ENCODE results near the gene SPHK2.
A peak's percentile ranks its signal among the peaks of the same experiment; 100 is the strongest.

SPHK2 gene

DNA sequence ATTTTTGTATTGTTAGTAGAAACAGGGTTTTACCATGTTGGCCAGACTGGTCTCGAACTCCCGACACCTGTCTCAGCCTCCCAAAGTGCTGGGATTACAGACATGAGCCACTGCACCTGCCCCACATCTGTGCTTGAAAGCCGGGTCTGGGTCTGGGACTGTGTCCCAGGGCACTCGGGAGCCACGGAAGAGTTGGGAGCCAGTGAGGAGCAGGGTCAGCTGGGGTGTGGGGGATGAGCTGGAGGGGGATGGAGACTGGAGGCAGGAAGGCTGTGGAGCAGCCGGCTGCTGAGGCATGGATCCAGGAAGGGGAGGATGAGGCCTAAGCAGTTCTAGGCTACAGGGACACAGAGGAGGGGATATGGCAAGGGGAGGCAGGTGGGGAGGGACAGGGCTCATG is 23.5 kb upstream of the SPHK2 start:
- Histone ChIP-seq H3K9me3 (ENCODE audit: insufficient read depth, low read length) (no peaks in the 10 kb centered on the region), H3K36me3 (replicated peaks; ENCODE audit: low read depth, low read length) (no peaks in the 10 kb centered on the region), H3K4me1 (ENCODE audit: low read length) (peaks cover 7% of the 10 kb centered on the region), H3K79me2 (ENCODE audit: low read length) (no peaks in the 10 kb centered on the region), H3K4me3 (ENCODE audit: low read length) (no peak overlapping the region), H2AFZ (ENCODE audit: low read depth, low read length) (no peak overlapping the region), H3K27me3 (ENCODE audit: low read depth, low read length) (no peaks in the 10 kb centered on the region), H3K9ac (ENCODE audit: low read length) (no peak overlapping the region), H4K20me1 (ENCODE audit: insufficient read depth, low read length) (no peaks in the 10 kb centered on the region), H3K27ac (ENCODE audit: low read length) (no peak overlapping the region), H3K4me2 (ENCODE audit: low read length) (no peak overlapping the region)
- no peak for TF ChIP-seq EZH2phosphoT487 (IDR thresholded peaks at IDR 0.05; ENCODE audit: low read depth)
- TF ChIP-seq, protein P1, sequence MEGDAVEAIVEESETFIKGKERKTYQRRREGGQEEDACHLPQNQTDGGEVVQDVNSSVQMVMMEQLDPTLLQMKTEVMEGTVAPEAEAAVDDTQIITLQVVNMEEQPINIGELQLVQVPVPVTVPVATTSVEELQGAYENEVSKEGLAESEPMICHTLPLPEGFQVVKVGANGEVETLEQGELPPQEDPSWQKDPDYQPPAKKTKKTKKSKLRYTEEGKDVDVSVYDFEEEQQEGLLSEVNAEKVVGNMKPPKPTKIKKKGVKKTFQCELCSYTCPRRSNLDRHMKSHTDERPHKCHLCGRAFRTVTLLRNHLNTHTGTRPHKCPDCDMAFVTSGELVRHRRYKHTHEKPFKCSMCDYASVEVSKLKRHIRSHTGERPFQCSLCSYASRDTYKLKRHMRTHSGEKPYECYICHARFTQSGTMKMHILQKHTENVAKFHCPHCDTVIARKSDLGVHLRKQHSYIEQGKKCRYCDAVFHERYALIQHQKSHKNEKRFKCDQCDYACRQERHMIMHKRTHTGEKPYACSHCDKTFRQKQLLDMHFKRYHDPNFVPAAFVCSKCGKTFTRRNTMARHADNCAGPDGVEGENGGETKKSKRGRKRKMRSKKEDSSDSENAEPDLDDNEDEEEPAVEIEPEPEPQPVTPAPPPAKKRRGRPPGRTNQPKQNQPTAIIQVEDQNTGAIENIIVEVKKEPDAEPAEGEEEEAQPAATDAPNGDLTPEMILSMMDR (IDR thresholded peaks at IDR 0.05; ENCODE audit: low read depth, low read length), result no peak

DNA sequence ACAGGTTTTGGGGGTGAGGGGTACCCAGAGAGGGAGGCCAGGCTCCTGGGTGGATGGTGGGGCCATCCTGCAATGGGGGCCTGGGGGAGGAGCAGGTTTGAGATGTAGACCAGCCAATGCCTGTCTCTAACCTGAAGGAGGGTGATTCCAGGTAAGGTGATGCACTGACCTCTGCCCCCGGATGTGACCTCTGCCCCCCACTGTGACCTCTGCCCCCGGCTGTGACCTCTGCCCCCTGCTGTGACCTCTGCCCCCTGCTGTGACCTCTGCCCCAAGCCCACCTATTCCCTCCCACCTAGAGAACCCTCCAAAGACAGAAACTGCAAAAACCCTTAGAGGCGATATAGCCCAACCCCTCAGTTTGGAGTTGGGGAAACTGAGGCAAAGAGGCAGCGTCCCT is 23.1 kb upstream of the SPHK2 start:
- no peaks in the 10 kb centered on the region for H3K36me3 ChIP-seq (replicated peaks; ENCODE audit: low read depth, low read length)
- no peaks in the 10 kb centered on the region for H3K27me3 ChIP-seq (ENCODE audit: low read depth, low read length)
- TF ChIP-seq, protein P1 (IDR thresholded peaks at IDR 0.05; ENCODE audit: low read depth, low read length), result no peak
- TF ChIP-seq EZH2phosphoT487 (IDR thresholded peaks at IDR 0.05; ENCODE audit: low read depth), result no peak
- H4K20me1 ChIP-seq (ENCODE audit: insufficient read depth, low read length), result no peaks in the 10 kb centered on the region
- H3K4me2 ChIP-seq (ENCODE audit: low read length), result no peak overlapping the region; the same call in 1 of the 2 replicates
- H3K27ac ChIP-seq (ENCODE audit: low read length), result no peak overlapping the region
- H3K9ac ChIP-seq (ENCODE audit: low read length), result no peak overlapping the region
- H3K79me2 ChIP-seq (ENCODE audit: low read length), result no peaks in the 10 kb centered on the region
- peaks cover 7% of the 10 kb centered on the region for H3K4me1 ChIP-seq (ENCODE audit: low read length)
- H2AFZ ChIP-seq (ENCODE audit: low read depth, low read length), result no peak overlapping the region
- H3K4me3 ChIP-seq (ENCODE audit: low read length), result no peak overlapping the region
- no peaks in the 10 kb centered on the region for H3K9me3 ChIP-seq (ENCODE audit: insufficient read depth, low read length)

DNA sequence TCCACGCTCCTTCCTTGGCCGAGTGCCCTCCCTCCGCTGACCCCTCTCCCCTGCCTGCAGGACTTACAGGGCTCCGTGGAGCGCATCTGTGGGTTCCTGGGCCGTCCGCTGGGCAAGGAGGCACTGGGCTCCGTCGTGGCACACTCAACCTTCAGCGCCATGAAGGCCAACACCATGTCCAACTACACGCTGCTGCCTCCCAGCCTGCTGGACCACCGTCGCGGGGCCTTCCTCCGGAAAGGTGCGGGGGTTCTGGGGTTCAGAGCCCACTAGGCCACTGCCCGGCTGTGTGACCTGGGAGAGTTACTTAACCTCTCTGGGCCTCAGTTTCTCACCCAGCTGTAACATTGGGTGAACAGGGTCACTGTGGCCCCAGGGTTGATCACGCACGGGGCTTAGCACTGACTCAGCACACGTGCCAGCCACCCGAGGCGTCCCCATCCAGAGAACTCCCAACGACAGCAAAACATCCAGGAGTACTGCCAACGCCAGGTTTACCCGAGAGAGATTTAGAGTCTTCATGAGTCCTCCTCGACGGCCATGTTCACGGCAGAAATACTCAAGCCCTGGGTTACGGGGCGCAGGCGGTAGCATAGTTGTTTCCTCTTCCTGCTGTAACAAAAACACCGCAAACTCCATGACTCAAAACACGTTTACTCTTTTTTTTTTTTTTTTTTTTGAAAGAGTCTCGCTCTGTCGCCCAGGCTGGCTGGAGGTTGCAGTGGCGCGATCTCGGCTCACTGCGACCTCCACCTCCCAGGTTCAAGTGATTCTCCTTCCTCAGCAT is 22.4 kb upstream of the SPHK2 start:
- no peak overlapping the region for H3K27ac ChIP-seq (ENCODE audit: low read length)
- peak overlapping the region; percentile 72 for H3K4me2 ChIP-seq (ENCODE audit: low read length)
- H4K20me1 ChIP-seq (ENCODE audit: insufficient read depth, low read length), result no peaks in the 10 kb centered on the region
- no peaks in the 10 kb centered on the region for H3K36me3 ChIP-seq (replicated peaks; ENCODE audit: low read depth, low read length)
- TF ChIP-seq EZH2phosphoT487 (IDR thresholded peaks at IDR 0.05; ENCODE audit: low read depth), result no peak
- TF ChIP-seq, protein P1 (IDR thresholded peaks at IDR 0.05; ENCODE audit: low read depth, low read length), result no peak
- H3K9ac ChIP-seq (ENCODE audit: low read length), result no peak overlapping the region
- peak overlapping the region; percentile 57 for H3K4me3 ChIP-seq (ENCODE audit: low read length)
- no peaks in the 10 kb centered on the region for H3K27me3 ChIP-seq (ENCODE audit: low read depth, low read length)
- peaks cover 7% of the 10 kb centered on the region for H3K4me1 ChIP-seq (ENCODE audit: low read length)
- no peaks in the 10 kb centered on the region for H3K79me2 ChIP-seq (ENCODE audit: low read length)
- H2AFZ ChIP-seq (ENCODE audit: low read depth, low read length), result peak overlapping the region; percentile 94
- no peaks in the 10 kb centered on the region for H3K9me3 ChIP-seq (ENCODE audit: insufficient read depth, low read length)

DNA sequence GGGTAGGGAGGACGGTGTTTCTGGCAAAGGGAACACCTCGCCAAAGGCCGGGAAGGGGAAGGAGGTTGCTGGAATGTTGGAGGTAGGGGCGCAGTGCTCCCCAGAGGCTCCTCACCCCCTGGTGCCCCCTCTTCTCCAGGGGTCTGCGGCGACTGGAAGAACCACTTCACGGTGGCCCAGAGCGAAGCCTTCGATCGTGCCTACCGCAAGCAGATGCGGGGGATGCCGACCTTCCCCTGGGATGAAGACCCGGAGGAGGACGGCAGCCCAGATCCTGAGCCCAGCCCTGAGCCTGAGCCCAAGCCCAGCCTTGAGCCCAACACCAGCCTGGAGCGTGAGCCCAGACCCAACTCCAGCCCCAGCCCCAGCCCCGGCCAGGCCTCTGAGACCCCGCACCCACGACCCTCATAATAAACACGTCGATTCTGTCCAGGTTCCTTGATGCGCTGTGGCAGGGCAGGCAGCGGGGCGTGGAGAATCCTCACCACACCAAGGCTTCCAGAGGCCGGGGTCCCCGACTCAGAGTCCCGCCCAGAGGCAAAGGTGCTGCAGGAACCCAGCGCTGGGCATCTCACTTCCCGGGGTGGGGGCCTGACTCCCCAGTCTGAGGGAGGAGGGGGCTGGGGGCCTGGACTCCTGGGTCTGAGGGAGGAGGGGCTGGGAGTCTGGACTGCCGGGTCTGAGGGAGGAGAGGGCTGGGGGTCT is 20.2 kb upstream of the SPHK2 start:
- no peaks in the 10 kb centered on the region for H3K36me3 ChIP-seq (replicated peaks; ENCODE audit: low read depth, low read length)
- no peaks in the 10 kb centered on the region for H4K20me1 ChIP-seq (ENCODE audit: insufficient read depth, low read length)
- no peak for TF ChIP-seq EZH2phosphoT487 (IDR thresholded peaks at IDR 0.05; ENCODE audit: low read depth)
- TF ChIP-seq, protein P1 (IDR thresholded peaks at IDR 0.05; ENCODE audit: low read depth, low read length), result no peak
- H3K4me1 ChIP-seq (ENCODE audit: low read length), result peaks cover 7% of the 10 kb centered on the region
- H3K27ac ChIP-seq (ENCODE audit: low read length), result no peak overlapping the region
- no peak overlapping the region for H2AFZ ChIP-seq (ENCODE audit: low read depth, low read length)
- H3K27me3 ChIP-seq (ENCODE audit: low read depth, low read length), result no peaks in the 10 kb centered on the region
- no peak overlapping the region for H3K9ac ChIP-seq (ENCODE audit: low read length)
- no peak overlapping the region for H3K4me3 ChIP-seq (ENCODE audit: low read length)
- no peaks in the 10 kb centered on the region for H3K9me3 ChIP-seq (ENCODE audit: insufficient read depth, low read length)
- no peak overlapping the region for H3K4me2 ChIP-seq (ENCODE audit: low read length)
- H3K79me2 ChIP-seq (ENCODE audit: low read length), result no peaks in the 10 kb centered on the region
